ENCODE data around the gene TBX21.
"Not testable (repeated sequence)": the region's sequence is repeated elsewhere in the genome, so short reads cannot be mapped to it uniquely, and the experiment has no call there.

Gene TBX21

DNA sequence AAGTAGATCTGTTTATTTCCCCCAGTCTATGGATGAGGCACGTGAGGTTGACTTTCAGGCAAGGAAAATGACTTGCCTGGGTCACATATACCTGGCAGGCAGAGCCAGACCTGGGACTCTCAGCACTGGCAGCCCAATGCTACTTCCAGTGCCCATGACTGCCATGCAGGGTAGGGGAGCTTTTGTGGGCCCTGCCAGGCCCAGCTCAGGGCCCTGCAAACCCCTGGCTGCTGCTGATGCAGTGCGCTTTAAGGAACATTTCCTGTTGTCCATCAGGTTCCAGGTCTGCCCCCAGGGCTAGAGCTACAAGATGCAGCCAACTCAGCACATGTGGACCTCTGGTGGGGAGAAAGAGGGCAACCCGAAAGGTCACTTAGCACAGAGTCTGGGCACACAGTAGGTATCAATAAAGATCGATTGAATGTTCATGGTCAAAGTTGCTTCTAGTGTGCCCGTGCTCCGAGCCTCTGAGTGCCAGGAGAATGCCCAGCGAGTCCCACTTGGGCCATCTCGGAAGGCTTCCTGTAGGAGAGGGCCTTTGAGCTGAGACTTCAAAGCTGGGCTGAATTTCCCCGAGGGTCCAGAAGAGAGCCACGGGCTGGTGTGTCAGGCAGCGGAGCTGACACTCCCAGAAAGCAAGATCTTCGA is 513 bp upstream of the TBX21 start:
- no peak for DNase-seq

DNA sequence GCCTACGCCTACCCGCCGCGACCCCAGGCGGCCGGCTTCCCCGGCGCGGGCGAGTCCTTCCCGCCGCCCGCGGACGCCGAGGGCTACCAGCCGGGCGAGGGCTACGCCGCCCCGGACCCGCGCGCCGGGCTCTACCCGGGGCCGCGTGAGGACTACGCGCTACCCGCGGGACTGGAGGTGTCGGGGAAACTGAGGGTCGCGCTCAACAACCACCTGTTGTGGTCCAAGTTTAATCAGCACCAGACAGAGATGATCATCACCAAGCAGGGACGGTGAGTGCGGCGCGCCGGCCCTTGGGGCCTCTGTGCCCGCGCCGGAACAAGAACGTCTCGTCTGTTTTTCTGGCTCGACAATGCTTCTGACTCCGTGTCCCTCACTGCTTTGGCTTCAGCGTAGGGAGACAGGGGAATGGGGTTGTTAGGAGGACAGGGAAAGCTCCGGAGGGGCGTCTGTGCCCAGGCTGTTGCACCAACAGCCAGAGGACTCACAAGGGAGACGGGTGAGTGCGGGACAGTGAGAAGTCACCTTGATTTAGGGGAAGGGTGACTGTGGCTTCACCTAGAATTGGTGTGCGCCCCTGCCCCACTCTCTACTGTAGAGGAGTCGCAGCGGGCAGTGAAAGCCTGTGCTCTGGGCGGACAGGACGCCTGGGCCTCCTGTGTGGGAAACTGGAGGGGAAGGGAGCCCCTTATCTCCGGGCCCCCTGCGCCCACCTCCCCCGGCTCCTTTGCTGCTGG is 806 bp downstream of the TBX21 start:
- no peak for DNase-seq

DNA sequence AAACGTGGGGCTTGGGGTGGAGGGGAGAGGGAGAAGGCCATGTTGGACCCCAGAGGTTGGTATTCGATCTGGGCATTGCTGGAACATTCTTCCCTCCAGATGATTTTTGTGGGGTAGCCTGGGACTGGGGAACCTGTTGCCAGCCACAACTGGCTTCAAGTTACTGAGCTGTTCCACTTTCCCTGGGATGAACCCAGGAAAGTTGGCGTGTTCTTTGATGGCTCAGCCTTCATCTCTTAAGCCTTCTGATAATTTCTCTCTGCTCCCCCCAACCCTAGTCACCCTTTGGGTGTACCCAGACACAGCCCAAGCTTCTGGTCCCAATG is 2.1 kb downstream of the TBX21 start:
- no peak for DNase-seq

DNA sequence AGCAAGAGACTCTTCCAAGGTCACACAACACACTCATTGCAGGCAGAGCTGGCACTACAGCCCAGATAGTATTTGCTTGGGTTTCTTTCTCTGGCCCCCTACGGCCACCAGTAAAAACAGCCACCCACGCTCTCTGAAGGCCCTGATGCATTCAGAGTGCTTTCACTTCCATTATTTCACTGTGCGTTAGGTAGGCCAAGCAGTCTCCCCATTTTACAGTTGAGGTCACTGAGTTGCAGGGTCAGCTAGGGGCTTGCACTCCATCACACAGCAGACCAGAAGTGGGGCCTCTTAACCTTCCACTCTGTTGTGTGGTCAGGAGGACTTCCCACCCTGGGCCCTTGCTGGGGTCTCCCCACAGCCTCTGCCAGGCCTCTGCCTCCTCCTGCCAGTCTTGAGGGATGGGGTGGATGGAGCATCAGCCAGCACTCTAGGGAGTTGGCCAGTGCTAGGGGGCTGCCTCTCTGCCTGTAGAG is 2.5 kb downstream of the TBX21 start:
- no peak for DNase-seq

DNA sequence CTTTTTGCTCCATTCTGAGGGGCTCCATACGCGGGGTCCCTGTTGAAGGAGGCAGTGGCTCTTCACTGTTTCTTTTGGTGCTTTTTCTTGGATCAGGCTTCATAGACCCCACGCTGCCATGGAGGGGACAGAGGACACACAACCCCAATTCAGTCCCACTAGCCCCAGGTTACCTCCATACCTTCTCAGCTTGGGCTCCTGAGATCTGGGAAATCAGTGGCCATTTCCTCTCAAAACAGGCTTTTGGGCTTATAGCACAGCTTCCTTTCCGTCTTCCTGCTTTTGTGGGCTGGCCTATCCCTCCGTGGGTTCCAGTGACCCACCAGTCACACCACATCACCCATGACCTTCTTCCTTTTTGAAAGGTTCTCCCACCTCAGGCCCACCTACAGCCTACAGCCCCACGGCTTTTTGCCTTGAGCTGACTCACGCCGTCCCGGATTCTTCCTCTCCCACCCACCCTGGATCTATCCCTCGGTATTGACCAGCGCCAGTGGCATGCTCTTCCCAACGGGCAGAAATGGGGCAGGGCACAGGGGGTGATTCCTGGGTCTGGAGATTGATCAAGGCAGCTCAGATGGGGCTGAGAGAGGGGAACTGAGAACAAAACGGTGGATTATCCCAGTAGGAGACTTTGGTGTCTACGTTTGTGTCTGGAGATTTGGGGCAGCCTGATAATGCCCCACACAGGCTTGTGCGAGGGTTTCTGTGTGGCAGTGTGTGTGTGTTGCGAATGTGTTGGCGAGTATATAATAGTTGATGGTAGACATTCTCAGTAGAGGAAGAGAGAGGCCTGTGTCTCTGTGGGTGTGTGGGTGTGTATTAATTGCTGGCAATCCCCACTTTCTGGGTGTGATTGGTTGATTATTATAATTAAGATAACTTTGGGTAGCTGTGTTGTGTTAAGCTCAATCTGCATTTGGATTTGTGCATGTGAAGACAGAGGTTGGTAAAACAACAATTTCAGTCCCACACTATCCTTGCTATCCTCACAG is 3.8 kb downstream of the TBX21 start:
- DNase-seq, result no peak

DNA sequence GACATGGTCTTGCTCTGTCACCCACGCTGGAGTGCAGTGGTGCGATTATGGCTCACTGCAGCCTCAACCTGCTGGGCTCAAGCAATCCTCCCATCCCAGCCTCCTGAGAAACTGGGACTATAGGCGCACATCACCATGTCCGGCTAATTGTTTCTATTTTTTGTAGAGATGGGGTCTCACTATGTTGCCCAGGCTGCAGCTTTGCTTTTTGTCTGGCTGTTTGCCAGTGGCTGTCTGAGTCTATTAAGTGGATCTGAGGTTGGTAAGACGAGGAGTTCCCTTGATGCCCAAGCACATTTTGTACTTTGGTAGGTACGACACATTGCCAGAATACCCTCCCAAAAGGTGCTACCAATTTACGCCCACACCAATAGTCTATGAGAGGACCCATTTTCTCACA is 5.1 kb downstream of the TBX21 start:
- DNase-seq, result no peak

DNA sequence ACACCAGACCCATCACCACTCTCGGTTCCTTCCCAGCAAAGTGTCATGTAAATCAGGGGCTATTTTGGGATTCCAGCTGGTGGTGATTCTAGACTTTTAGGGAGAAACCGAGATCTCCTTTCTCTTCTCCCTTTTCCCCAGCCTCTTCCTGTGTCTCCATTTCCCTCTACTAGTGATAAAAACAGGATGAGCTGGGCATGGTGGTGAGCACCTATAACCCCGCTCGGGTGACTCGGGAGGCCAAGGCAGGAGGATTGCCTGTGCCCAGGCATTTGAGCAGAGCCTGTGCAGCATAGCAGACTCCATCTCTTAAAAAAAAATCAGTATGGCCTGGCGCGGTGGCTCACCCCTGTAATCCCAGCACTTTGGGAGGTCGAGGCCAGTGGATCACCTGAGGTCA is 6.1 kb downstream of the TBX21 start:
- DNase-seq, result no peak

DNA sequence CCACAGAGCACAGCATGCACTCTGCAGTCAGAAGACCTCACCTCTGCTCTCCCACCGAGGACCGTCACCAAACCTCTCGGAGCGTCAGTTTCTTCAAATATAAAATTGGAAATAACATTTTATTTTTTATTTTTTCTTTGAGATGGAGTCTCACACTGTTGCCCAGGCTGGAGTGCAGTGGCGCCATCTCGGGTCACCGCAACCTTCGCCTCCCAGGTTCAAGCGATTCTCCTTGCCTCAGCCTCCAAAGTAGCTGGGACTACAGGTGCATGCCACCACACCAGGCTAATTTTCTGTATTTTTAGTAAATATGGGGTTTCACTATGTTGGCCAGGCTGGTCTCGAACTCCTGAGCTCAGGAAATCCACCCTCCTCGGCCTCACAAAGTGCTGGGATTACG is 6.9 kb downstream of the TBX21 start:
- not testable (repeated sequence) for DNase-seq

DNA sequence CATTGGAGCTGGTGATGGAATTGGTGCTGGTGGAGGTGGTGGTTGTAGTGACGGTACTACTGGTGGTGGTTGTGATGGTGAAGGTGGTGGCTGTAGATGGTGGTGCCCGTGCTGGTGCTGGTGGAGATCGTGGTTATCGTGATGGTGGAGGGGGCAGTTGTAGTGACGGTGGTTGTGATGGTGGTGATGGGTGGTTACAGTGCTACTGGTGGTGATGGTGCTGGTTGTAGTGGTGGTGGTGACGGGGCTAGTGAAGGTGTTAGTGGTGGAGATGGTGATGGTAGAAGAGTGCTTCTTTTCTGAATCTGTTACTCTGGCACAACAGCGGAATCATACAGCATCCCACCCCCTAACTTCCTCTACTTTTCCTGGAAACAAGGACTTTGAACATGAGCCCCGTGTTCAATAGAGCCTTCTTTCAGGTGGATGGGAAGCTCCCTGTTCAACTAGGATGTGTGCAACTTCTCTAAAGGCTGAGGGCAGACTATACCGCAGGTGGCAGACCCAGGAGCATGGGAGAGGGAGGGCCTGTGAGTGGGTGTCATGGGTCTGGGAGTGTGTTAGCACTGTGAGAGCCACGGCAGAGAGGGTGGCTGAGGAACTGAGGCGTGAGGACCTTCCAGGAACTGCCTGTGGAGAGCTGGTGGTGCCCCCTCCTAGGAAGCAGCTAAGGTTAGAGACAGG is 8.2 kb downstream of the TBX21 start:
- DNase-seq, result no peak

DNA sequence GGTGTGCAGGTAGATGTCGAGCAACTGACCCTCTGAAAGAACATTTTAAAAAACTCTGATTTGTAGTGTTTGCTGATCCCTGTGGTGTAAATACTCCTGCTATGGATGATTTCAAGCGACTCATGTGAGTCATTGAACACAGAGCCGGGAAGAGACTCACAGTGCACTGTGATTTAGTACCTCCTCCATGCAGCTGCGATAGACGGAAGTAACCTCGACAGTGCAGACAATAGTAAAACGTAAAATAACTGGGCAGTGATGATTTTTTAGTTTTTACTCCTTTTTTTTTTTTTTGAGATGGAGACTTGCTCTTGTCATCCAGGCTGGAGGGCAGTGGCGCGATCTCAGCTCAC is 8.7 kb downstream of the TBX21 start:
- peak; percentile 10 for DNase-seq

DNA sequence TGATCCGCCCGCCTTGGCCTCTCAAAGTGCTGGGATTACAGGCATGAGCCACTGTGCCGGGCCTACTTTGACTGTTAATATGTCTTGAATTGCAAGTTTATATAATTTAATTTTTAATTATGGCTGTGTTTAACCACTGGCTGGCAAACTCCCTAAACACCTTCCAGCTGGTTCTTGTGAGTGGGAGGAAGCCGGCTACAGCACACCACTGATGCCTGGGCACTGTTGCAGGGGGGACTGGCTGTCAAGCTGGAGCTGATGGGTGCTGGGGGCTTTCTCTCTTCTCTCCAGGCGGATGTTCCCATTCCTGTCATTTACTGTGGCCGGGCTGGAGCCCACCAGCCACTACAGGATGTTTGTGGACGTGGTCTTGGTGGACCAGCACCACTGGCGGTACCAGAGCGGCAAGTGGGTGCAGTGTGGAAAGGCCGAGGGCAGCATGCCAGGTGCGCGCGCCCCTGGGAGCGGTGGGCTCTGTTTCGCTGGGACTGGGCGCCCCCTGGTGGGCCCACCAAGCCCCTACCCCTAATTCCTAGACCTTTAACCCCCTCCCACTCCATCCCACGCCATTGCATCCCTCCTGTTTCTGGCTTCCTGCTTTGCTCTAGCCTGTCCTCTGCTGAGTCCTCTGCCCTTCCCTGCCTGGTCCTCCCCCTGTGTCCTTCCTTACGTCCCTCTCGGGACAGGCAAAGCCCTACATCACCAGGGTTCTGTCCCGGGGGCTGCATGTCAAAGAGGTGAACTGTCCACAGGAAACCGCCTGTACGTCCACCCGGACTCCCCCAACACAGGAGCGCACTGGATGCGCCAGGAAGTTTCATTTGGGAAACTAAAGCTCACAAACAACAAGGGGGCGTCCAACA is 9.5 kb downstream of the TBX21 start:
- DNase-seq, result peak; percentile 10

DNA sequence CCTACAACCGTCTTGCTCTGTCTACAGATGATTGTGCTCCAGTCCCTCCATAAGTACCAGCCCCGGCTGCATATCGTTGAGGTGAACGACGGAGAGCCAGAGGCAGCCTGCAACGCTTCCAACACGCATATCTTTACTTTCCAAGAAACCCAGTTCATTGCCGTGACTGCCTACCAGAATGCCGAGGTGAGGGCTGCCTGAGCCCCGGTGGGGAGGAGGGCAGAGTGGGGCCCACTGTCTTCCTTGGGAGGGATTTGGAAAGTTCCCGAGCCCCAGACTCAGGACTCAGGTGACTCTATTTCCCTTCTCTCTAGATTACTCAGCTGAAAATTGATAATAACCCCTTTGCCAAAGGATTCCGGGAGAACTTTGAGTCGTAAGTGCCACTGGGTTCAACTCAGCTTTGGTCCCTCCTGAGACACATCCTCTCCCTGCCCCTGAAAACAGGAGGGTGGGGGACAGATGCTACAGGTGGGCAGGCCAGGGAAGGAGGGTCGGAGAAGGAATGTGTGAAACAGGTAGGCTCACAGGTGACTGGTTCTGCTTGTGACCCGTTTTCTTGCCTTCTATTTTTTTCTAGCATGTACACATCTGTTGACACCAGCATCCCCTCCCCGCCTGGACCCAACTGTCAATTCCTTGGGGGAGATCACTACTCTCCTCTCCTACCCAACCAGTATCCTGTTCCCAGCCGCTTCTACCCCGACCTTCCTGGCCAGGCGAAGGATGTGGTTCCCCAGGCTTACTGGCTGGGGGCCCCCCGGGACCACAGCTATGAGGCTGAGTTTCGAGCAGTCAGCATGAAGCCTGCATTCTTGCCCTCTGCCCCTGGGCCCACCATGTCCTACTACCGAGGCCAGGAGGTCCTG is 11.4 kb downstream of the TBX21 start:
- DNase-seq, result no peak

DNA sequence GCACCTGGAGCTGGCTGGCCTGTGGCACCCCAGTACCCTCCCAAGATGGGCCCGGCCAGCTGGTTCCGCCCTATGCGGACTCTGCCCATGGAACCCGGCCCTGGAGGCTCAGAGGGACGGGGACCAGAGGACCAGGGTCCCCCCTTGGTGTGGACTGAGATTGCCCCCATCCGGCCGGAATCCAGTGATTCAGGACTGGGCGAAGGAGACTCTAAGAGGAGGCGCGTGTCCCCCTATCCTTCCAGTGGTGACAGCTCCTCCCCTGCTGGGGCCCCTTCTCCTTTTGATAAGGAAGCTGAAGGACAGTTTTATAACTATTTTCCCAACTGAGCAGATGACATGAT is 12.0 kb downstream of the TBX21 start:
- DNase-seq, result no peak

DNA sequence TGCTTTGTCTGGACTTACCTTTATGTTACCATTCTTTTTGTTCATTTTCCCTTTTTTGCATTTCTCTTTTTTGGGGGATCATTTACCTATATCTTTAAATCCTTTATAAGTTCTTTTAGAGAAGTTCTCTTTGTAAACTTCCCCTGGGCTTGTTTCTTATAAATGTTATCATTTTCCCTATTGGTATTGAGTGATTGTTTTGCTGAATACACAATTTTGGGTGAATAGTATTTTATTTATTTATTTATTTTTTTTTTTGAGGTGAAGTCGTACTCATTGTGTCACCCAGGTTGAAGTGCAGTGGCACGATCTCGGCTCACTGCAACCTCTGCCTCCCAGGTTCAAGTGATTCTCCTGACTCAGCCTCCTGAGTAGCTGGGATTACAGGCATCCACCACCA is 18.4 kb downstream of the TBX21 start:
- no peak for DNase-seq

DNA sequence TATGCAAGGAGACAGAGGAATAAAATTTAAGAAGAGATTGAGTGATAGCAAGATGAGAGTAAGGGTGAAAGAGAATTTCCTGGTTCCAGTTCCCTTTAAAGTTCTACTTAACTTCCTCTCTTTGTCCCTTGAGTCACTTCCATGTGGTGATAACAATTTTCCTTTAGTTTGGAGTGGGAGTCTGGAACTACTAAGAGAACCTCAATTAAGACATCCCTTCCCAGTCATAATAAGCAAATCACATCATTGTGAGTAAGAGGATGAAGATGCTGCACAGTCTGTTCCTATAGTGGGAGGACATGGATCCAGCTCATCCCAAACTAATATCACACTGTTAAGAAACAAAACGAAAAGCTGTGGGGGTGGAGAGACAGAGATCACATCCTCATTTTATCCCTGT is 24.4 kb downstream of the TBX21 start:
- DNase-seq, result no peak

DNA sequence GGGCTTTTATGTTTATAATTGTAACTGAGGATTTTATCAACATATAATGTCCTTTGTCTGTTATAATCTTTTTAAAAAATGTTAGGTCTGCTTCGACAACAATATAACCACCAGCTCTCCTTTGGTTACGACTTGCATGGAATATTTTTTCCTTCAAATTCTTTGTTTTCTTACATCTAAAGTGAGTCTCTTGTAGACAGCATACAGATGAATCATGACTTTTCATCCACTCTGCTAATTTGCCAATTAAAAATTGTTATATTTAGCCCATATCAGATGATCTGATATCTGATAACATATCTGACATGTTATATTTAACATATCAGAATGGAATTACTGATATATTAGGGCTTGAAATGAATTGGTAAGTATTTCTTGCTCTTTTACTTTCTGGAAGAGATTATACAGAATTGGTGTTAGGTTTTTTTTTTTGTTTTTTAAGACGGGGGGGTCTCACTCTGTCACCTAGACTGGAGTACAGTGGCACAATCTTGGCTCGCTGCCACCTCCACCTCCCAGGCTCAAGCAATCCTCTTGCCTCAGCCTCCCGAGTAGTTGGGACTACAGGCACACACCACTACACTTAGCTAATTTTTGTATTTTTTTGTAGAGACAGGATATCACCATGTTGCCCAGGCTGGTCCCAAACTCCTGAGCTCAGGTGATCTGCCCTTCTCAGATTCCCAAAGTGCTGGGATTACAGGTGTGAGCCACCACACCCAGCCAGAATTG is 27.5 kb downstream of the TBX21 start:
- no peak for DNase-seq

DNA sequence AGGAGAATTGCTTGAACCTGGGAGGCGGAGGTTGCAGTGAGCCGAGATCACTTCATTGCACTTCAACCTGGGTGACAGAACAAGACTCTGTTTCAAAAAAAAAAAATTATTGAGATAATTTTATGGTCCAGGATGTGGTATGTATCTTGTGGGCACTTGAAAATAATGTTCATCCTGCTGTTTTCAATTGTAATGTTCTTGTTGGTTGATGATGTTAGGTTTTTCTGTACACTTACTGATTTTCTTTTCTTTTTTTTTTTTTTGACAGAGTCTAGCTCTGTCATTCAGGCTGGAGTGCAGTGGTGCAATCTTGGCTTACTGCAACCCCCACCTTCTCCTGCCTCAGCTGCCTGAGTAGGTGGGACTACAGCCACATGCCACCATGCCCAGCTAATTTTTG is 29.7 kb downstream of the TBX21 start:
- DNase-seq, result no peak

DNA sequence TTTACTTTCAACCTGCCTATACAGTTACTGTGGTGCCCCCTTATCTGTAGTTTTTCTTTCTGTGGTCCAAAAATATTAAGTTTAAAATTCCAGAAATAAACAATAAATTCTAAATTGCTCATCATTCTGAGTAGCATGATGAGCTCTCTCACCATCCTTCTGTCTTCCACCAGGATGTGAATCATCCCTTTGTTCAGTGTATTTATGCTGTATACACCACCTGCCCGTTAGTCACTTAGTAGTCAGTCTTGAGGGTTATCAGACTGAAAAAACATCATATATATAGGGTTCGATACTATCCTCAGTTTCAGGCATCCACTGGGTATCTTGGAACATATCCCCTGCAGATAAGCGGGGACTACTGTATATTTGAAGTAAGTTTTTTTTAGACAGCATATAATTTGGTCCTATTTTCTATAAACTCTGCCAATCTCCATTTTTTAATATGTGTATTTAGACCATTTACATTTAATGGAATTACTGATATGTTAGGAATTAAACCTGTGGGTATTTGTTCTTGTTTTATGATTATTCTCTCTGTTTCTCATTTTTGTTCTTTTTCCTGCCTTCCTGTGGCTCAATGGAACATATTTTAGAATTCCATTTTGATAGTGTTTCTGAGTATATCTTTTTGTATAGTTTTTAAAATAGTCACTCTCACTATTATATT is 31.0 kb downstream of the TBX21 start:
- DNase-seq, result no peak

DNA sequence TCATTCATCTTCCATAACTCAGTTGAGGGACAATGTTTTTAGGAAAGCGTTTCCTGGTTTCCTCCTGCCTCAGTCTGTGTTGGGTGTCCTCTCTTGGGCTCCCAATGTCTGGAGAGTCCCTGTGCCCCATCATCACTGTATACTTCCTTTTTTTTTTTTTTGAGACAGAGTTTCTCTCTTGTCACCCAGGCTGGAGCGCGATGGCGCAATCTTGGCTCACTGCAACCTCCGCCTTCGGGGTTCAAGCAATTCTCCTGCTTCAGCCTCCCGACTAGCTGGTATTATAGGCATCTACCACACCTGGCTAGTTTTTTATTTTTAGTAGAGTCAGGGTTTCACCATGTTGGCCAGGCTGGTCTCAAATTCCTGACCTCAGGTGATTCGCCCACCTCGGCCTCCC is 40.6 kb downstream of the TBX21 start:
- not testable (repeated sequence) for DNase-seq

DNA sequence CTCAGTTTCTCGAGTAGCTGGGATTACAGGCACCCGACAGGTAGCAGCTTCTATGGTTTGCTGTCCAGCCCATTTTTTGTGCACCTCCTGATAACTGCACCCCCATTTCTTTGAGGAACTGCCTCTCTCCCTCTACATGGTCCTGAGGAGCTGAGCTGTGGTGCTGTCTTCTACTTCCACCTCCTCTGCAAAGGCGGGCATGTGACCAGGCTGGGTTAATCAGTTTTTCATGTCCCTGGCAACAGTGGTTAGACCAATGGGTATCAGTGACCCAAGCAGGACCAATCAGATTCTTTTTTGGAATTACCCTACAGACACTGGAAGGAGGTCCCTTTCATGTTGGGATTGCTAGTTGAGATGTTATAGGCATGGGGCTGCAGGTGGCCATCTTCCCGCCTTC is 41.3 kb downstream of the TBX21 start:
- DNase-seq, result no peak

Data from fibroblast of upper back skin (primary cell).